Nucleus accumbens (tissue), 56 donors: ENCODE data around the gene MCTP1.

Experiments
- DNase-seq, 56 donors: peaks; one replicate each; lab custom pipeline; 2025; lab: John Stamatoyannopoulos, UW

Gene MCTP1

GRCh38 chr5:94745786-94746730, 538.8 kb downstream of the MCTP1 start:
- DNase-seq, result no peak

- no peak for DNase-seq
These were observed 540.0 kb downstream of the MCTP1 start for GRCh38 chr5:94744906-94745305.

- DNase-seq, result no peak
These were observed 542.0 kb downstream of the MCTP1 start for GRCh38 chr5:94742852-94743251.

- DNase-seq, result no peak
These were observed 544.6 kb downstream of the MCTP1 start for GRCh38 chr5:94740286-94740685.

- no peak for DNase-seq
These were observed 548.4 kb downstream of the MCTP1 start for GRCh38 chr5:94736498-94736897.

- no peak for DNase-seq
These were observed 553.4 kb downstream of the MCTP1 start for GRCh38 chr5:94731471-94731870.

- no peak for DNase-seq
These were observed 559.8 kb downstream of the MCTP1 start for GRCh38 chr5:94725142-94725541.

GRCh38 chr5:94715768-94716167, 569.1 kb downstream of the MCTP1 start:
- DNase-seq, result peak in 2 of 56 donors; percentile 2 to 7

GRCh38 chr5:94711785-94712184, 573.1 kb downstream of the MCTP1 start:
- DNase-seq, result no peak

GRCh38 chr5:94709277-94709676, 575.6 kb downstream of the MCTP1 start:
- no peak for DNase-seq

- no peak for DNase-seq
These were observed 577.5 kb downstream of the MCTP1 start for GRCh38 chr5:94707359-94707758.

- DNase-seq, result no peak
These were observed 579.5 kb downstream of the MCTP1 start for GRCh38 chr5:94705427-94705826.

GRCh38 chr5:94702729-94703128, 582.2 kb downstream of the MCTP1 start:
- no peak for DNase-seq

GRCh38 chr5:94700592-94700991, 584.3 kb downstream of the MCTP1 start:
- DNase-seq, result no peak

- no peak for DNase-seq
These were observed 585.3 kb downstream of the MCTP1 start for GRCh38 chr5:94699562-94699961.

GRCh38 chr5:94698197-94698596, 586.7 kb downstream of the MCTP1 start:
- DNase-seq, result no peak

- DNase-seq, result no peak
These were observed 590.2 kb downstream of the MCTP1 start for GRCh38 chr5:94694671-94695070.

- no peak for DNase-seq
These were observed 591.0 kb downstream of the MCTP1 start for GRCh38 chr5:94693845-94694370.

GRCh38 chr5:94693043-94693822, 591.7 kb downstream of the MCTP1 start:
- DNase-seq, result no peak

GRCh38 chr5:94692581-94692980, 592.3 kb downstream of the MCTP1 start:
- DNase-seq, result no peak

- peak in 4 of 56 donors; percentile 2 to 14 (median 4) for DNase-seq
These were observed 592.9 kb downstream of the MCTP1 start for GRCh38 chr5:94691949-94692348.
